ENCODE data around the gene PDCD2L. TPM values are rescaled to one million over a fixed set of nuclear protein-coding genes. Genes with fewer than 3 reads are reported as not detected.
"Not testable (repeated sequence)": the region's sequence is repeated elsewhere in the genome, so short reads cannot be mapped to it uniquely, and the experiment has no call there.

The PDCD2L gene
- total and polyA plus RNA-seq, 10 of the 15 experiments (the other 5 are each of a cell fraction or from before 2014, with no cell fraction given) = 7.2 to 41.3 (median 26.9) TPM

GRCh38 chr19:34454685-34455084, 50.5 kb downstream of the PDCD2L start:
- DNase-seq (ENCODE audit: low read depth, low spot score) (no peak), FAIRE-seq (no peak), ATAC-seq (no peak)
- no peak overlapping the region for H3K4me2 ChIP-seq (ENCODE audit: control insufficient read depth, insufficient read depth)
- intact Hi-C loops (cut with micrococcal nuclease; ENCODE audit: unreplicated experiment) = no loop called here
- no peak overlapping the region for H2AFZ ChIP-seq (ENCODE audit: control insufficient read depth, low read depth, low read length)
- 99% methylated on average over 3 of the region's 3 CpGs for WGBS (ENCODE audit: insufficient coverage, insufficient replicate concordance, low lambda C conversion rate, missing lambda C conversion rate)
- no peaks in the 10 kb centered on the region; the same call in none of the 2 replicates for H3K79me2 ChIP-seq (ENCODE audit: control insufficient read depth, insufficient read depth, low read length)
- H3K9me3 ChIP-seq (replicated peaks; ENCODE audit: control insufficient read depth, insufficient read depth, low read length) = no peaks in the 10 kb centered on the region
- no peaks in the 10 kb centered on the region for H3K4me1 ChIP-seq (ENCODE audit: control insufficient read depth, insufficient read depth, low read length)
- RAD21 ChIA-PET (ENCODE audit: unreplicated experiment) = no interaction called here
- POLR2A ChIA-PET = no interaction called here
- TF ChIP-seq HDAC6 (IDR thresholded peaks at IDR 0.05; ENCODE audit: unreplicated experiment) (no peak), NR2C1 (IDR thresholded peaks at IDR 0.05) (no peak), NKRF (conservative IDR thresholded peaks at IDR 0.05) (no peak), SMAD5 (IDR thresholded peaks at IDR 0.05; ENCODE audit: low read depth) (no peak), TCF7 (IDR thresholded peaks at IDR 0.05; ENCODE audit: borderline replicate concordance) (no peak), SUZ12 (IDR thresholded peaks at IDR 0.05; ENCODE audit: unreplicated experiment) (no peak), SMC3 (IDR thresholded peaks at IDR 0.05; ENCODE audit: borderline replicate concordance, low read length) (no peak), NR2F1 (conservative IDR thresholded peaks at IDR 0.05) (no peak), NFIC (IDR thresholded peaks at IDR 0.05; ENCODE audit: low read depth, low read length) (no peak), ATF7 (IDR thresholded peaks at IDR 0.05; ENCODE audit: low read depth) (no peak), TCF3 (IDR thresholded peaks at IDR 0.05; ENCODE audit: borderline replicate concordance, insufficient read depth, low read depth, low read length) (no peak), MEF2A (IDR thresholded peaks at IDR 0.05; ENCODE audit: insufficient read depth, low read depth, low read length) (no peak), CEBPB (IDR thresholded peaks at IDR 0.05; ENCODE audit: borderline replicate concordance in 1 of 2, low read depth in 2 of 2, low read length in 2 of 2) (no peak), SMAD1 (IDR thresholded peaks at IDR 0.05; ENCODE audit: low read depth, partially characterized antibody) (no peak)
- H3K36me3 ChIP-seq (ENCODE audit: control insufficient read depth in 2 of 2, insufficient read depth in 2 of 2, low read length in 1 of 2) = peaks cover 15 to 41% of the 10 kb centered on the region in 2 experiments
- H3K4me3 ChIP-seq = no peak overlapping the region
- SMC1A ChIA-PET (ENCODE audit: uncharacterized antibody, unreplicated experiment) = no interaction called here
- in situ Hi-C loops (cut with MboI) = no loop called here
- no TSS peak for BruUV-seq (replicated peaks)
- no peak overlapping the region for H3K27ac ChIP-seq (ENCODE audit: control insufficient read depth, insufficient read depth)
- no peaks in the 10 kb centered on the region for H4K20me1 ChIP-seq (ENCODE audit: control insufficient read depth, insufficient read depth)
- CTCF ChIA-PET = no interaction called here
- no peak overlapping the region for H3K9ac ChIP-seq (ENCODE audit: control insufficient read depth, insufficient read depth, low read length)
- no peaks in the 10 kb centered on the region for H3K27me3 ChIP-seq (replicated peaks in 1 of 2; ENCODE audit: control insufficient read depth in 2 of 2, insufficient read depth in 2 of 2, low read length in 1 of 2)

DNA sequence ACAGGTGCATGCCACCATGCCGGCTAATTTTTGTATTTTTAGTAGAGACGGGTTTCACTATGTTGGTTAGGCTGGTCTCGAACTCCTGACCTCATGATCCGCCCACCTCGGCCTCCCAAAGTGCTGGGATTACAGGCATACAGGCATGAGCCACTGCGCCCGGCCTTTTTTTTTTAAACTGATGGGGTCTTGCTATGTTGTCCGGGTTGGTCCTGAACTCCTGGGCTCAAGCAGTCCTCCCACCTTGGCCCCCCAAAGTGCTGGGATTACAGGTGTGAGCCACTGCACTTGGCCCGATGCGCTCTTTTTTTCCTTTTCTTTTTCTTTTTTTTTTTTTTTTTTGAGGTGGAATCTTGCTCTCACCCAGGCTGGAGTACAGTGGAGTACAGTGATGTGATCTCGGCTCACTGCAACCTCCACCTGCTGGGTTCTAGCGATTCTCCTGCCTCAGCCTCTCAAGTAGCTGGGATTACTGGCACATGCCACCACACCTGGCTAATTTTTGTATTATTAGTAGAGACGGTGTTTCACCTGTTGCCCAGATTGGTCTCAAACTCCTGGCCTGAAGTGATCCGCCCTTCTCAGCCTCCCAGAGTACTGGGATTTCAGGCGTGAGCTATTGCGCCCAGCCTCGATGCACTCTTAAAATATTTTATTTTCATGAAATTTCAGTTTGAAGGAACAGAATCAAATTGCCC, 51.7 kb downstream of the PDCD2L start:
- in situ Hi-C loops (cut with MboI); H4K20me1 ChIP-seq (ENCODE audit: control insufficient read depth, insufficient read depth); H3K9me3 ChIP-seq (replicated peaks; ENCODE audit: control insufficient read depth, insufficient read depth, low read length); H3K27ac ChIP-seq (ENCODE audit: control insufficient read depth, insufficient read depth); H3K4me1 ChIP-seq (ENCODE audit: control insufficient read depth, insufficient read depth, low read length); H3K4me2 ChIP-seq (ENCODE audit: control insufficient read depth, insufficient read depth); BruUV-seq (replicated peaks); FAIRE-seq; intact Hi-C loops (cut with micrococcal nuclease; ENCODE audit: unreplicated experiment); H3K9ac ChIP-seq (ENCODE audit: control insufficient read depth, insufficient read depth, low read length); H3K4me3 ChIP-seq; H2AFZ ChIP-seq (ENCODE audit: control insufficient read depth, low read depth, low read length); DNase-seq (ENCODE audit: low read depth, low spot score); H3K79me2 ChIP-seq (ENCODE audit: control insufficient read depth, insufficient read depth, low read length); RAD21 ChIA-PET (ENCODE audit: unreplicated experiment); ATAC-seq; H3K27me3 ChIP-seq (replicated peaks in 1 of 2; ENCODE audit: control insufficient read depth in 2 of 2, insufficient read depth in 2 of 2, low read length in 1 of 2); SMC1A ChIA-PET (ENCODE audit: uncharacterized antibody, unreplicated experiment); POLR2A ChIA-PET: not testable (repeated sequence)
- 92% methylated on average over 17 of the region's 17 CpGs for WGBS (ENCODE audit: insufficient coverage, insufficient replicate concordance, low lambda C conversion rate, missing lambda C conversion rate)
- CTCF ChIA-PET = interaction anchor here (1.3 kb wide), 1 partner anchor 26 kb away, joined by 5 read pairs; no protein-coding TSS in a partner anchor
- peaks cover 18 to 44% of the 10 kb centered on the region in 2 experiments for H3K36me3 ChIP-seq (ENCODE audit: control insufficient read depth in 2 of 2, insufficient read depth in 2 of 2, low read length in 1 of 2)
